Muscle of arm (tissue), 12 donors: ENCODE data around the gene SLC37A2. TPM values are rescaled to one million over a fixed set of nuclear protein-coding genes. Genes with fewer than 3 reads are reported as not detected.
"Not testable (repeated sequence)": the region's sequence is repeated elsewhere in the genome, so short reads cannot be mapped to it uniquely, and the experiment has no call there.

Source experiments
- DNase-seq: peaks from one replicate; pipeline ENCODE4 v3.0.0-alpha.2; 2013
- polyA plus RNA-seq, 12 donors: library from polyadenylated mRNA; unstranded; fragments of 120-200 nt; gene quantifications; one replicate each; pipeline ENCODE4 v1.2.1, GENCODE V29; 2013; ENCODE audit not compliant: insufficient read length in 12 of 12

The SLC37A2 gene
- polyA plus RNA-seq, 12 donors = 1.6 to 3.8 (median 2.9) TPM; not detected in 2

DNA sequence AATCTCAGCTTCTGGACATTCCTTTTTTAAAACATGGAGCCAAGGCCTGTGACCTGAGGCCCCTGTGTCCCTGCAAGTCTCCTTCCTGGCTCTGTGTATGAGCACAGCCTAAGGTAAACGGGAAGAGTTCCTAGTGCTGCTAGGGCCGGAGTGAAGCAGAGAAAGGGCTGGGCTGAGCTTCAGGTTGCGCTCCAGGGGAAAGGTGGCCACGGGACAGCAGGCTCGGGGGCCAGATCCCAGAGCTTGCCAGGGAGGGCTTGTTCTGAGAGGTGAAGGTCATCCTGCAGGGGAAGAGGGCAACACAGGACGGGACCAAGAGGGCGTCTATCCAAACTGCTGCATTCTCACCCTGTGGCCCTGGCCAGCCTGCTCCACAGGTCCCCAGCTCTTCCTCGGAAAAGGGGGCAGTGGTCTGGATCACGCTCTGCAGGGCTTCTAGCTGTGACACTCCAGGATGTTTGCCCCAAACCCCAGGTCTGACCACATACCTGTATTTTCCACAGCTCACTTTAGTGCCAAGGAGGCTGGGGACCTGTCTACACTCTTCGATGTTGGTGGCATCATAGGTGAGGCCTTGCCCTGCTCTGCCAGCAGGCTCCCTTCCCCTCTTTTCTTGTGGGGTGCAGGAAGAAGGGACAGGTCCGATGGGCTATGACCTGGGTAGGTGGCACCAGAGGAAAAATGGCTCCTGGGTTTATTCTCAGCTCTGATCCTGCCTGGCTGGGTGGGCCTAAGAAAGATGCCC, 20.4 kb downstream of the SLC37A2 start:
- DNase-seq = no peak

DNA sequence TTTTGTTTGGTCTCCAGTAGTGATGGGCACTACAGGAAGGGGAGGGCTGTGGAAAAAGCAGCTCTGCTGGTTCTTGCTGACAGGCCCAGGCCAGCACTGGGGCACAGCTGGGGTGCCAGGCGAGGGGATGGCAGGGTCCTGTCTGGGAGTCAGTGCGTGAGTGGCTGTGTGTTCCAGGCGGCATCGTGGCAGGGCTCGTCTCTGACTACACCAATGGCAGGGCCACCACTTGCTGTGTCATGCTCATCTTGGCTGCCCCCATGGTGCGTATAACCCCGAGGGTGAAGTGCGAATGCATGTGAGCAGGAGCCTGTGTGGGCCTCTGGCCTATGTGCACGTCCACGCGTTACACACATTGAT, 20.9 kb downstream of the SLC37A2 start:
- no peak for DNase-seq

GRCh38 chr11:125084761-125085231, 21.7 kb downstream of the SLC37A2 start:
- no peak for DNase-seq

GRCh38 chr11:125085301-125086081, 22.4 kb downstream of the SLC37A2 start:
- no peak for DNase-seq

DNA sequence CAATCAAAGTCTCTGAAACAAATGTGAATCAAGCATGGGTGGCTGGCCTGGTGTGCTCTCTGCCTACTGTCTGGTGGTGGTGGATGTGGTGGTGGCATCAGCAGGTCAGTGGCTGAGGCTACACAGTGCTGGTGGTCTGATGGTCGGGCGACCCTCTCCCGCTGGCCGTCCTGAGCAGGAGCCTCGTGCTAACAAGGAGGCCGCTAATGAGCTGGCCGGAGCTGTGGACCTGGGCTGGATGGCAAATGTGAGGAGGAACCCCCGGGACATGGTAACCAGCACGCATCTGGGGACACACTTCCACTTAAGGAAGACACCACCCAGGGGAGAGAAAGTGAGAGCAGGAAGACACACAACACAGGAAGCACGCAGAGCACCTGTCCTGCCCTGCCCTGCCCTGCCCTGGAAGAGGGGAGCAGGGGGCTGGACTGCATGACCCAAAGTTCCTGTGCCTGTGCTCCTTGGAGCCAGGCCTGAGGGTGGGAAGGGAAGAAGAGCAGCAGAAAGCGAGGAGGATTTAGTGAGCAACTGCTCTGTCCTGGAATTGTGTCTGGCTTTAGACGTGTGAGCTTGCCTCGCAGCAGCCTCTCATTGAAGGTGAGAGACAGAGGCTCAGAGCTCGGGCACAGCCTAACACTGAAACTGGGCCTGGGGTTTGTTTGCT, 23.7 kb downstream of the SLC37A2 start:
- DNase-seq = no peak

DNA sequence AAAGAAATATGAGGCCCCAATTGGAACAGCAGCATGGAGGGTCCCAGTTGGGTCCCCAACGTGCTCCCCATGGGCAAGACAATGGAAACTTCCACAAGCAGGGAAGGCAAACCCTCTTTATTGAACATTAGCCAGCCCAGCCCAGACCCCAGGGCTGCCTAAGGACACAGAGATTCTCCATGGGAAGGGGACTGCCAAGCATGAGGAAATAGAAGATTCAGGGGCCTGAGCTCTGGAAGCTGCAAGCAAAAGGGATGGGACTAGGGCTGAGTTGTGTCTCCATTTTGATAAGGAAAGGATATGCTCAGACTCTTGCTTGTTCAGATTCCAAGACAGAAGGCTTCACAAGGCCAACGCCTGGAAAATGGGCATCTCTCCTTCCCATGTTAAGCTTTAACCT, 25.0 kb downstream of the SLC37A2 start:
- no peak for DNase-seq

DNA sequence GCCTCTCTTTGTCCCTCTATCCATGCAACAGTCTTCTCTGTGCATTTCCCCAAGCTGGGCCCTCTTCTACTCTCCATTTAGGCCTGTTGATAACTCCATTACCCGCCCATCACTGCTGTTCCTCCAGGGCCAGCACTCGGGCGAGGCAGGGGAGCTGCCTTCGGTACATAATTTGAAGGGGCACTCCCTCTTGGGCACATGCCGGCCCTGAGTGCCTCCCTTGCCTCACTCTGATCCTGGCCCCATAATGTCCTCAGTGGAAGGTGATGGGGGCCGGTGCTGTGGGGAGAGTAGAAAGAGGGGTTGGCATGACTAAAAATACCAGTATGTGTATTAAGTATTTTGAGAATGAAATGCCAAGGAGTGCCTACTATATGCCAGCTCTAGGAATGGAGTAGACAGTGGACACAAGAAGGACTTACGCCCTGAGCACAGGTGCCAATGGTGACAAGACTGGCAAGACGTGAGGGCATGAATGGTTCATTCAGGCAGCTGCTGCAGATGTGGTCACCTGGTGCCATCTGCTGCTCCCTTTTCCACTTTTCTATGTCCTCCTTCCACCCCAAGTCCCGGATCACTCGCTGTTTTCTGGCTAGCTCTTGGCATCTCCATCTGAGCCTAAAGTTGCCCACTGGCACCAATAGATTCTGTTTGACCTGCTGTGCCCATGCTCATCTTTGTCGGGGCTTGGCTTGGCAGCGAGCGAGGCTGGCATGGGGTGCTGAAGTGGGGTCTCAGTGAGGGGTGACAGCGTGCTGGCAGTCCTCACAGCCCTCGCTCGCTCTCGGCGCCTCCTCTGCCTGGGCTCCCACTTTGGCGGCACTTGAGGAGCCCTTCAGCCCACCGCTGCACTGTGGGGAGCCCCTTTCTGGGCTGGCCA, 25.7 kb downstream of the SLC37A2 start:
- DNase-seq = no peak

GRCh38 chr11:125089481-125089880, 26.4 kb downstream of the SLC37A2 start:
- not testable (repeated sequence) for DNase-seq

- not testable (repeated sequence) for DNase-seq
Measured at GRCh38 chr11:125090151-125090550, 27.0 kb downstream of the SLC37A2 start.

GRCh38 chr11:125090816-125091215, 27.7 kb downstream of the SLC37A2 start:
- no peak for DNase-seq

DNA sequence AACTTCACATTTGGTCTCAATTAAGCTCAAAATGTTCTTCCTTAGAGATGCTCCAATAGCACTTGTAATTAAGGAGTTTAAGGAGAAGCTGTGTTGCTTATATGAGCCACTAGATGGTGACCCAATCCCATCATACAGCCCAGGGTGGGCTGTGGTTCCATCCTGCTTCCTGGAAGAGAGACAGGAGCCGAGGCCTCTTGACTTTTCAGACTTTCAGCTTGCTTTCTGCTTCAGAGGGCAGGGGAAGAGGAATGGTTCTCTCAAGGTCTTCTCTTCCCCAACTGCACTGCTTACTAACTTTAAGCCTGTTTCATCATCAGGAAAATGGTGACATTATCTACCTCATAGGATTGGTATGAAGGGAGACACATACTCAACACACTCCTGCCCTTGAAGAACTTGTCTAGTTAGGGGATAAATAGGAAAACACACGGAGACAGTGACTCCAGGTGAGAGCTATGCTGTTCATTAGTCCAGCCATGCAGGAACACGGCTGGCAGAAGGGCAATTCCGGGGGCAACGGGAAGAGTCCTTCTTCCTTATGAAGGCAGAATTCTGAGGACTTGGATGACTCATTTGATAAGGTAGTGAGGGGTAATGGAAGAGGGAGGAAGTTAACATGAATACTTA, 28.3 kb downstream of the SLC37A2 start:
- peak; percentile 83 for DNase-seq

GRCh38 chr11:125091877-125092664, 29.0 kb downstream of the SLC37A2 start:
- DNase-seq = no peak

GRCh38 chr11:125092669-125093068, 29.6 kb downstream of the SLC37A2 start:
- no peak for DNase-seq

DNA sequence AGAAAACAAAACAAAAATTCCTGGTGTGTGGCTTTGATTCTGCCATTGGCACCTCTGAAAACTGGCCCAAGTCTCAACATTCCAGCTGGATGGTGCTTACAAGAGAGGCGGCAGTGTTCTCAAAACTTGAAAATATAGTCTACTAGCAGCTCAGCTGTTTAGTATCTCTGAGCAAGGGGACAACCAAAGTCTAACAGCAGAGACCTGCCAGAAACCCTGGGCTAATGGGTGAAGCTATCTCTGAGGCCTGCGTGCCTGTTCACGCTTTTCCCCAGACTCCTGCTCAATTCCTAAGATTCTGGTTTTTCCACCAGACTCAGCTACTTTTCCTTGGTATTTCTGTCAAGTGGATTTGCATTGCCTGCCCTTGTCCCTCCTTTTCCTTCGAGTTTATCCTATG, 30.4 kb downstream of the SLC37A2 start:
- no peak for DNase-seq

- DNase-seq = no peak
Measured at GRCh38 chr11:125094731-125095130, 31.6 kb downstream of the SLC37A2 start.

GRCh38 chr11:125100136-125100535, 37.0 kb downstream of the SLC37A2 start:
- no peak for DNase-seq

DNA sequence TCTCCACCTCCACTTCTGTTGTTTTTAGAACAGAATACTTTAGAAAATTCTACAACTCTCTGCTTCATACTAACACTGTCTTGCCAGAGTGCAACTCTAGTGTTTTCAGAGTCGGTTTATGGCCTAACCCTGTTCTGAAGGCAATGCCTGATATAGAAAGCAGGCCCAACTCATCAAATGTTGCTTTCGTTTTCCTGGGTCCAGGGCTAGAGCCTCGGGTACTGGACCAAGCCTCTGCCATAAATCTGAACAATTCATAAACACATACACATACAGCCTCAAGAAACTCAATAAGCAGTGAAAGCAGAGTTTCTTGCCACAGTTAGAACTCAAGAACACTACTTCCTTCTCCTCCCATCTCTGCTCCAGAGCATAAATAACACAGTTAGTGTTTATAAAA, 38.5 kb downstream of the SLC37A2 start:
- no peak for DNase-seq

GRCh38 chr11:125102025-125102424, 38.9 kb downstream of the SLC37A2 start:
- no peak for DNase-seq

GRCh38 chr11:125102510-125102909, 39.4 kb downstream of the SLC37A2 start:
- DNase-seq = no peak

DNA sequence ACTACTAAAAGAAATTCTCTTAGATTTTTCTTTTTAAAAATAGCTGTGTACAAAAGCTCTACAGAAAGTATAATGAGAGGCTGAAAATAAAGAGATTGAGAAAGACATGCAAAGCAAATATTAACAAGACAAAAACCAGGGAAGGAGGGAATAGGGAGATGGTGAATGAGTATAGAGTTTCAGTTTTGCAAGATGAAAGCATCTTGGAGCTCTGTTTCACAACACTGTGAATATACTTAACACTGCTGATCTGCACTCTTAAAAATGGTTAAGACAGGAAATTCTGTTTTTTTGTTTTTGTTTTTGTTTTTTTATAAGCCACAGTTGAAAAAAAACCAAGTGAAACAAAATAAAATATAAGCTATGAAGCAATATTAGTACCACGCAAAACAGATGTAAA, 42.8 kb downstream of the SLC37A2 start:
- no peak for DNase-seq
